Spleen (tissue), 7 donors: ENCODE measurements around the gene PXDN.

ENCODE experiments used
- POLR2A ChIP-seq, 3 donors: fragments of 450-650 bp; IDR thresholded peaks; one replicate each; pipeline ENCODE4 v1.5.1; 2017; ENCODE audit warnings: antibody characterized with exemption in 3 of 3, mild to moderate bottlenecking in 1 of 3
- TF ChIP-seq, protein P1 (sequence below), 11 experiments: fragments of 200-600 bp in 7 of 11; fragments of 450-650 bp in 4 of 11; sonication (generic) in 4 of 11; IDR thresholded peaks in 8 of 11; conservative IDR thresholded peaks in 3 of 11; 1 replicate in 7 of 11; 2 replicates in 4 of 11; pipeline versions ENCODE4 v1.4.0 to v1.8.0; 2016 to 2021; ENCODE audit warnings: antibody characterized with exemption in 11 of 11, inconsistent platforms in 4 of 11, mild to moderate bottlenecking in 1 of 11
- donor health status: DM: no; HTN: no; CAD: no; lungs with moderate emphysema.
- donor health status: DM: no; HTN: no; CAD: no.
- donor health status: DM: no; HTN: no; CAD: no.

DNA sequence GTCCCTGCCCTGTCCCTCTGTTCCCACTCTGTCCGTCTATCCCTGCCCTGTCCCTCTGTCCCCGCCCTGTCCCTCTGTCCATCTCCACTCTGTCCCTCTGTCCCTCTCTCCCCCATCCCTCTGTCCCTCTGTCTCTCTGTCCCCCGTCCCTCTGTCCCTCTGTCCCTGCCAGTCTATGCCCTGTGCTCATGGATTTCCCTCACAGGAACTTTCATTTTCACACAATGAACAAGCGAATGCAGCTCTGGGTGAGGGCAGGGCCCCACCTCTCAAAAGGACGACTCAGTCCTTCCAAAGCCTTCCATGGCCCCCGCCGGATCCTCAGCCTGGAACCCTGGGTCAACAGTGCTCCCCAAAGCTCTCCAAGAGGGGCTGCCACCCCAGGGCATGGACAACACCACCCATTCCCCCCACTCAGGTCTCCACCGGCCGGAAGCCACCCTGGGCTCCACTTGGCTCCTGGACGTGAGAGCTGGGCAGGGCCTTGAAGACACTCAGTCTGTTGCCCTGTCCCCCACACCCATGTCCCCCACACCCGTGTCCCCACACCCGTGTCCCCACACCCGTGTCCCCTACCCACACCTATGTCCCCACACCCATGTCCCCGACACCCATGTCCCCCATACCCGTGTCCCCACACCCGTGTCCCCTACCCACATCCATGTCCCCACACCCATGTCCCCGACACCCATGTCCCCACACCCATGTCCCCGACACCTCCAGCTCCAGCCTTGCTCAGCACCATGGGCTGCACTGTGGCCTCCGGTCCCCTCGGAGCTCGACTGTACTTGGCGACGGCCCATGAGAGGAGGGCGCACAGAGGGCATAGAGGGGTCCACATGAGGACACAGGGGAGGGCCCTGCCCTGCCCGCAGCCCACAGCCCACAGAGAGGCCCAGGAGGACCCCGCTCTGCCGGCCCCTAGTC, 156.0 kb downstream of the PXDN start:
- TF ChIP-seq, protein P1, sequence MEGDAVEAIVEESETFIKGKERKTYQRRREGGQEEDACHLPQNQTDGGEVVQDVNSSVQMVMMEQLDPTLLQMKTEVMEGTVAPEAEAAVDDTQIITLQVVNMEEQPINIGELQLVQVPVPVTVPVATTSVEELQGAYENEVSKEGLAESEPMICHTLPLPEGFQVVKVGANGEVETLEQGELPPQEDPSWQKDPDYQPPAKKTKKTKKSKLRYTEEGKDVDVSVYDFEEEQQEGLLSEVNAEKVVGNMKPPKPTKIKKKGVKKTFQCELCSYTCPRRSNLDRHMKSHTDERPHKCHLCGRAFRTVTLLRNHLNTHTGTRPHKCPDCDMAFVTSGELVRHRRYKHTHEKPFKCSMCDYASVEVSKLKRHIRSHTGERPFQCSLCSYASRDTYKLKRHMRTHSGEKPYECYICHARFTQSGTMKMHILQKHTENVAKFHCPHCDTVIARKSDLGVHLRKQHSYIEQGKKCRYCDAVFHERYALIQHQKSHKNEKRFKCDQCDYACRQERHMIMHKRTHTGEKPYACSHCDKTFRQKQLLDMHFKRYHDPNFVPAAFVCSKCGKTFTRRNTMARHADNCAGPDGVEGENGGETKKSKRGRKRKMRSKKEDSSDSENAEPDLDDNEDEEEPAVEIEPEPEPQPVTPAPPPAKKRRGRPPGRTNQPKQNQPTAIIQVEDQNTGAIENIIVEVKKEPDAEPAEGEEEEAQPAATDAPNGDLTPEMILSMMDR (IDR thresholded peaks at IDR 0.05 in 8 of 11, conservative IDR thresholded peaks at IDR 0.05 in 3 of 11): no peak
- no peak for TF ChIP-seq POLR2A (IDR thresholded peaks at IDR 0.05)
